HG02623 (cell line): Measurements from ENCODE around the gene FBXO31.
"Not testable (repeated sequence)": the region's sequence is repeated elsewhere in the genome, so short reads cannot be mapped to it uniquely, and the experiment has no call there.

Experiments
- ATAC-seq: cut with Tn5 transposase; IDR thresholded peaks from one replicate; pipeline ENCODE4 v1.9.1; 2021; ENCODE audit warnings: moderate library complexity; ENCODE audit not compliant: unreplicated experiment

FBXO31 gene

GRCh38 chr16:87365021-87365713, 18.4 kb downstream of the FBXO31 start:
- no peak for ATAC-seq

GRCh38 chr16:87363771-87364455, 19.7 kb downstream of the FBXO31 start:
- no peak for ATAC-seq

- not testable (repeated sequence) for ATAC-seq
These were observed 20.6 kb downstream of the FBXO31 start for GRCh38 chr16:87362828-87363559.

DNA sequence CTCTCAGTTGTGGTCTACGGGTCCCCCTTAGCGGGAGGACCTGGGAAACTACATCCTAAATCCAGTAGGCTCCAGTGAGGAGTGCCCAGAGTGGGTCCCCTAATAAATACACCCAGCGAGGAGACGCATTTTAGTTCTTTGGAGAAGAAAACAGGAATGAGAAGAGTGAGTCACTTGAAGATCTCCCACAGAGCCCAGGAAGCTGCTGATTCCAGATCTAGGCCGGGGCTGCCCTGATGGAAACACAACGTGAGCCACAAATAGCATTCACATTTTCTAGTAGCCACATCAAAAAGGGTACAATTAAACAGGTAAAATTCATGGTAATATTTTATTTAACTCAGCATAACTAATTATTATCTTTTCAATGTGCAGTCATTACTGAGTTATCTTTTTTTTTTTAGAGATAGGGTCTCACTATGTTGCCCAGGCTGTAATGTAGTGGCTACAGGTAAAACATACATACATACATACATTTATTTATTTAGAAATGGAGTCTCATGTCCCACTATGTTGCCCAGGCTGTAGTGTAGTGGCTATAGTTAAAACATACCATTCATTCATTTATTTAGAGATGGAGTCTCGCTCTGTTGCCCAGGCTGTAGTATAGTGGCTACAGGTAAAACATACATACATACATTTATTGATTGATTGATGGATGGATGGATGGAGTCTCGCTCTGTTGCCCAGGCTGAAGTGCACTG, 21.5 kb downstream of the FBXO31 start:
- ATAC-seq: no peak

DNA sequence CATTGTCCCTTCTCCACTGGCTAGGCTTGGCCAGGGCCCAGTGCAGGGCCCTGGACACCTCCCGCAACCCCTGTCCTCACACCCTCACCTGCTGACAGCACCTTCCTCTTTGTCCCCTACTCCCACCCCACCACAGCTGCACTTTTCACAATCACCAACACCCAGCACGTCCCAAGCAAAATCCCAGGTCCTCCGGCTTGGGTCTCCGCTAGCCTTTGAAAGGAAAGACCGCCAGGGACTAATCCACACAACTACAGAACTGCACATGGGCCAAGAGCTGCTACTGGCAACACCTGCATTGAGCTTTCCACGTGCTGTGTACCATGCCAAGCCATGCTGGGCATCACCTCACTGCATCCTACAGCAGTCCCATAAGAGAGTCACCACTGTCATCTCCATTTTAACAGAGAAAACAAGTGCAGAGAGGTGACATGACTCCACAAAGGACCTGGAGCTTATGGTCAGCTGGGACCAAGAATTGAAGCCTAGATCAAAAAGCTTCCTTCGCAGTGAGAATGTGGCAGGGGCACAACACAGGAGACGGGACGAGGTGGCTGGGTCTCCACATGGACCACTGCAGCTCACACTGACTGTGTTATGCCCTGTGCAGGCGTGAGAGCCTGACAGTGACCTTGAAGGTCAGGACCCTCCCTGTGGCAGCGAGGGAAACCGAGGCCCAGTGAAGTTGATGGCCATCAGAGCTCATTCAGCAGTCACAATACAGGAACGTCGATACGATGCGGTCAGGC, 22.5 kb downstream of the FBXO31 start:
- no peak for ATAC-seq

GRCh38 chr16:87359121-87359520, 24.5 kb downstream of the FBXO31 start:
- no peak for ATAC-seq

- ATAC-seq: no peak
These were observed 24.9 kb downstream of the FBXO31 start for GRCh38 chr16:87358696-87359095.

GRCh38 chr16:87358250-87358649, 25.3 kb downstream of the FBXO31 start:
- no peak for ATAC-seq

DNA sequence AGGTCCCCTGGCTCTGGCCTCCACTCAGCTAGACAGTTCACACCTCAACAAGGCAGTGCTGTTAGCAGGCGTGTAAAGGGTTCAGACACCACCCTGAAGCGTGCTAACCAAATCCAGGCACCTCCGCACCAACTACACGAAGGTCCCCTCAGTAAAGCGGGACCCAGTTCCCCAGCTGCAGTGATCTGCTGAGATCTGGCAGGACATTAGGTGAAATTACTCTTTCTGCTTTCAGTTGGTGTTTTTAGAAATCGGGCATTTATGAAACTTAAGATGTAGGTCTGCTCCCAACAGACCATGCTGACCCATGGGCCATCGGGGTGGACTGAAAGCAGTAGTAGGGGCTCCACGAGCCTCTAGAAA, 27.1 kb downstream of the FBXO31 start:
- ATAC-seq: no peak

GRCh38 chr16:87353613-87354012, 30.0 kb downstream of the FBXO31 start:
- ATAC-seq: no peak

GRCh38 chr16:87352818-87353217, 30.8 kb downstream of the FBXO31 start:
- no peak for ATAC-seq

DNA sequence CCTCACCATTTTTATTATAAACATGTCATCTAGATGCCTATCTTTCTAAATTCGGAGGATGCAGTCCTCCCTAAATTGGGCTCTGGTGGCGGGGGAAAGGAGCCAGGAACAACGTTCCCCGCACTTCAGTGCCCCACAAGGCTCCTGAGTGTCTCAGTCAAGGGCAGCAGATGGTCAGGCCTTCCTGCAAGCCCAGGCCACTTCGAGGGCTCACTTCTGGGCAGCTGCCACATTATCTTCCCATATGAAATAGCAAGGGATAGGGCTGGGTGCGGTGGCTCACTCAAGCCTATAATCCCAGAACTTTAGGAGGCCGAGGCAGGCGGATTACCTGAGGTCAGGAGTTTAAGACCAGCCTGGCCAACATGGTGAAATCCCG, 32.3 kb downstream of the FBXO31 start:
- ATAC-seq: no peak

GRCh38 chr16:87350681-87351319, 32.8 kb downstream of the FBXO31 start:
- no peak for ATAC-seq

DNA sequence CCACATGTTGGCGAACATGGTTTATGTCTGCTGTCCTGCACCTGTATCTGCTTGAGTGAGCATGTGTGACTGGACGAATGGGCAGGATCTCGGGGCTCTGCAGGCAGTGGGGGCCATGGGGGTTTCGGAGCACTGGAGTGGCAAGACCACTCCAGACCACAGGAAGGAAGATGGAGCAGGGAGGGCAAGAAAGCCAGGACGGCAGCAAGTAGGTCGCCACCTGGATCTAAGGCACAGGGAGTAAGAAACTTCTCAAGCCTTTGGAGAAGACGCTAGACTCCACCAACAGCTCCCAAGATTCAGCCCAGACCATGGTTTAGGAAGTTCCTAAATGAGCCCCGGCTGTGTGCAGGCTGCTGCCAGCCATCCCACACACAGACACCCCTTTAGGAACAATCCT, 33.5 kb downstream of the FBXO31 start:
- ATAC-seq: no peak

GRCh38 chr16:87348616-87349157, 34.9 kb downstream of the FBXO31 start:
- no peak for ATAC-seq

GRCh38 chr16:87347932-87348615, 35.5 kb downstream of the FBXO31 start:
- ATAC-seq: no peak

DNA sequence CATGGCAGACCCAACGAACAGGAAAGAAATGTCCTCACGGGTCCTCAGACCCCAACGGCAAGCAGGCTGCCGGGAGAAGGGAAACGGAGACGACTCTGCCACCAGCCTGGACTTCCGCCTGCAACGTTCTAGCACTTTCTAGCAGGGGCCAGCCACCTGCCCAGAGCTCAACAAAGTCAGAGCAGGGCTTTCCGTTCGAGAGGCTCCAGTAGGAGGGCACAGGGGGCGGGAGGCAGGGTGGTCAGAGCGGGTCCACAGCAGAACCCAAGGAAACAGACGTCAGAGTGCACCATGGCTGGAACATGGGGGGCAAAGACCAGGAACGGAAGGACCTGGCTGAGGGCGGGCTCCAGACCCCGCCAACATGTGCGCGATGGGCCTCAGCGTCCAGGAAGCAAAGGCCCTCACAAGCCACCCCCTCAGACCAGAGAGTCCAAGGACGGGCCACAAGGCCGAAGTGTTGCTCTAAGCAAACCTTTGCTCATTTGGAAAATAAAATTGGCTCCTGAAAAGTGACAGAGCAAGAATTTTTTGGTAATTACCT, 37.0 kb downstream of the FBXO31 start:
- no peak for ATAC-seq

- no peak for ATAC-seq
These were observed 37.7 kb downstream of the FBXO31 start for GRCh38 chr16:87345726-87346424.
